Endothelial cell of umbilical vein (primary cell): ENCODE data around the gene FBXW9. TPM values are rescaled to one million over a fixed set of nuclear protein-coding genes. Genes with fewer than 3 reads are reported as not detected.

Source experiments
- Bru-seq: library from RNA; stranded (reverse); fragments of 400-500 nt; gene quantifications from one replicate; lab custom pipeline; 2021; lab: Mats Ljungman, UMichigan
- BruChase-seq, 2 experiments: library from RNA; stranded (reverse); fragments of 400-500 nt; gene quantifications; one replicate each; lab custom pipeline; 2021; lab: Mats Ljungman, UMichigan
- BruUV-seq: library from RNA; stranded (reverse); fragments of 400-500 nt; replicated peaks from 2 replicates; lab custom pipeline; 2021; lab: Mats Ljungman, UMichigan
- CTCF ChIA-PET: fragments of 300-600, 350-600 bp; sonication (Branson Sonifier 250); formaldehyde crosslinking; loops from one replicate; lab custom pipeline; 2021; ENCODE audit warnings: antibody characterized with exemption, inconsistent platforms; lab: Charles Lee
- POLR2A ChIA-PET: fragments of 300-600, 350-600 bp; sonication (Branson Sonifier 250); formaldehyde crosslinking; loops from one replicate; lab custom pipeline; 2021; ENCODE audit warnings: antibody characterized with exemption, inconsistent platforms; lab: Charles Lee
- DNase-seq: peaks from one replicate; pipeline ENCODE4 v3.0.0-alpha.2; 2011; ENCODE audit warnings: low read depth, low spot score
- FAIRE-seq: peaks from 2 replicates; lab custom pipeline; 2011; peaks lifted over from hg19 to GRCh38; lab: Jason Lieb, UNC
- H2AFZ ChIP-seq: 2 replicates; pipeline ENCODE4 v1.6.0; 2012; ENCODE audit warnings: low read depth, low read length, control low read depth, inconsistent platforms
- H3K27ac ChIP-seq: 2 replicates; pipeline ENCODE4 v1.5.1; 2011; ENCODE audit warnings: low read depth, mild to moderate bottlenecking, control low read depth, low read length, moderate library complexity; ENCODE audit not compliant: insufficient read depth
- H3K27me3 ChIP-seq, 2 experiments: 2 replicates each; pipeline versions ENCODE4 v1.6.0 to v1.6.1; 2011; ENCODE audit warnings: low read length in 2 of 2, mixed read lengths in 1 of 2; ENCODE audit not compliant: control insufficient read depth in 2 of 2, insufficient read depth in 2 of 2
- H3K36me3 ChIP-seq, 2 experiments: 2 replicates in 1 of 2; 3 replicates in 1 of 2; pipeline ENCODE4 v1.5.1; 2011; ENCODE audit warnings: low read length in 2 of 2, mild to moderate bottlenecking in 1 of 2, moderate library complexity in 1 of 2; ENCODE audit not compliant: control insufficient read depth in 2 of 2, insufficient read depth in 2 of 2; ENCODE audit errors: extremely low read depth in 1 of 2
- H3K4me1 ChIP-seq: 3 replicates; pipeline ENCODE4 v1.5.1; 2011; ENCODE audit warnings: mild to moderate bottlenecking, low read length; ENCODE audit not compliant: control insufficient read depth, insufficient read depth; ENCODE audit errors: extremely low read depth
- H3K4me2 ChIP-seq: 2 replicates; pipeline ENCODE4 v1.6.1; 2011; ENCODE audit warnings: low read length, control low read depth, mixed read lengths; ENCODE audit not compliant: insufficient read depth
- H3K4me3 ChIP-seq, 3 experiments: fragments of 200-600 bp in 1 of 3; sonication (generic), shearing (Covaris generic) in 1 of 3; replicated peaks in 1 of 3; 2 replicates each; pipeline ENCODE4 v1.5.1; 2011 to 2016; ENCODE audit warnings: control low read depth in 3 of 3, low read length in 3 of 3, mild to moderate bottlenecking in 2 of 3, inconsistent platforms in 1 of 3, low read depth in 1 of 3, moderate library complexity in 1 of 3; ENCODE audit not compliant: insufficient read depth in 1 of 3
- H3K79me2 ChIP-seq: 2 replicates; pipeline ENCODE4 v1.6.0; 2012; ENCODE audit warnings: low read length, inconsistent platforms; ENCODE audit not compliant: control insufficient read depth, insufficient read depth
- H3K9ac ChIP-seq: replicated peaks from 2 replicates; pipeline ENCODE3; 2011; ENCODE audit warnings: low read length, control low read depth; ENCODE audit not compliant: insufficient read depth; ENCODE audit errors: extremely low read depth
- H3K9me1 ChIP-seq: replicated peaks from 3 replicates; pipeline ENCODE4 v1.6.0; 2011; ENCODE audit warnings: mild to moderate bottlenecking, low read length; ENCODE audit not compliant: control insufficient read depth, insufficient read depth; ENCODE audit errors: extremely low read depth
- H3K9me3 ChIP-seq: replicated peaks from 2 replicates; pipeline ENCODE4 v1.5.1; 2012; ENCODE audit warnings: low read length, inconsistent platforms; ENCODE audit not compliant: control insufficient read depth, insufficient read depth
- H4K20me1 ChIP-seq: replicated peaks from 2 replicates; pipeline ENCODE3; 2011; ENCODE audit warnings: mild to moderate bottlenecking, low read length; ENCODE audit not compliant: control insufficient read depth, insufficient read depth; ENCODE audit errors: extremely low read depth
- CTCF ChIP-seq, 2 donors: IDR thresholded peaks; 1 replicate in 1 of 2; 2 replicates in 1 of 2; pipeline ENCODE4 v1.5.1; 2011; ENCODE audit warnings: low read length in 2 of 2, mild to moderate bottlenecking in 2 of 2, moderate library complexity in 2 of 2, control low read depth in 1 of 2, inconsistent platforms in 1 of 2, low read depth in 1 of 2; ENCODE audit not compliant: insufficient read depth in 1 of 2; ENCODE audit errors: extremely low read depth in 1 of 2
- EZH2 ChIP-seq: IDR thresholded peaks from 2 replicates; pipeline ENCODE4 v1.6.1; 2012; ENCODE audit warnings: borderline replicate concordance, low read depth, mild to moderate bottlenecking, moderate library complexity, low read length, inconsistent platforms; ENCODE audit not compliant: severe bottlenecking
- FOS ChIP-seq: IDR thresholded peaks from 2 replicates; pipeline ENCODE4 v1.6.1; 2011; ENCODE audit warnings: mild to moderate bottlenecking, low read length, moderate library complexity, borderline replicate concordance; ENCODE audit not compliant: insufficient read depth
- GATA2 ChIP-seq: IDR thresholded peaks from 2 replicates; pipeline ENCODE4 v1.7.0; 2011; ENCODE audit warnings: low read depth, mild to moderate bottlenecking, moderate library complexity, mixed read lengths, low read length; ENCODE audit not compliant: insufficient read length, insufficient read depth
- JUN ChIP-seq: IDR thresholded peaks from 2 replicates; pipeline ENCODE4 v1.6.1; 2011; ENCODE audit warnings: borderline replicate concordance, low read depth; ENCODE audit not compliant: insufficient read length, insufficient read depth
- MAX ChIP-seq: IDR thresholded peaks from 2 replicates; pipeline ENCODE4 v1.6.1; 2011; ENCODE audit not compliant: insufficient read depth, insufficient read length
- MYC ChIP-seq: IDR thresholded peaks from one replicate; pipeline ENCODE4 v1.6.1; 2011; ENCODE audit warnings: mild to moderate bottlenecking, low read depth, low read length
- POLR2A ChIP-seq: IDR thresholded peaks from 2 replicates; pipeline ENCODE4 v1.6.1; 2012; ENCODE audit warnings: low read depth, mild to moderate bottlenecking, control low read depth, low read length
- POLR2AphosphoS5 ChIP-seq: IDR thresholded peaks from 2 replicates; pipeline ENCODE4 v1.6.1; 2012; ENCODE audit warnings: low read depth, mild to moderate bottlenecking, control low read depth, low read length, moderate library complexity; ENCODE audit not compliant: insufficient read depth
- dilution Hi-C: fragments of 300-500 bp; cut with MboI; formaldehyde crosslinking; loops from one replicate; pipeline ENCODE4 v1.15.0; 2019; ENCODE audit warnings: low sequenced_read_pairs; ENCODE audit not compliant: extremely low pct_ligation_motif_present
- intact Hi-C: fragments of 100-400 bp; cut with micrococcal nuclease; formaldehyde crosslinking; loops from one replicate; pipeline ENCODE4 v1.10.0; 2022
- long read RNA-seq: library from polyadenylated mRNA; stranded (forward); transcript quantifications from one replicate; pipeline ENCODE4 v2.0.0, GENCODE V29; 2021
- polyA minus RNA-seq, 3 experiments: library from RNA; depleted of rRNA, polyadenylated mRNA; stranded (reverse); fragments of >200 nt; gene quantifications; 1 replicate in 1 of 3; 2 replicates in 2 of 3; pipeline ENCODE4 v1.2.3, GENCODE V29; 2011
- polyA plus RNA-seq, 4 experiments: library from polyadenylated mRNA; depleted of rRNA in 3 of 4; stranded (reverse) in 3 of 4; unstranded in 1 of 4; fragments of >200 nt; gene quantifications; 2 replicates each; pipeline versions ENCODE4 v1.2.1 to v1.2.3, GENCODE V29; 2011 to 2012; ENCODE audit warnings: missing spikeins in 1 of 4
- total RNA-seq: library from RNA; stranded (reverse); gene quantifications from 2 replicates; pipeline ENCODE4 v1.2.3, GENCODE V29; 2021

The FBXW9 gene
- 11.6 and 12.4 TPM in 2 replicates for total RNA-seq
- 19.3 and 26.4 TPM in 2 replicates for polyA plus RNA-seq
- 12.6 and 16.6 TPM in 2 replicates for polyA plus RNA-seq (2011; cell fraction: cytosol; rRNA removed)
- 14.8 and 16.9 TPM in 2 replicates for polyA plus RNA-seq (2011; cell fraction: nucleus; rRNA removed)
- polyA plus RNA-seq (2012) = 7.5 and 10.9 TPM in 2 replicates
- 5.9 and 8.0 TPM in 2 replicates for polyA minus RNA-seq
- polyA minus RNA-seq (2011; cell fraction: cytosol; rRNA and poly(A)+ RNA removed) = 6.1 TPM
- 4.2 and 6.6 TPM in 2 replicates for polyA minus RNA-seq (2011; cell fraction: nucleus; rRNA and poly(A)+ RNA removed)
- percentile 50 among the genes with signal in this experiment for Bru-seq, nascent RNA
- BruChase-seq, experiment 1, labeled RNA remaining after a 6-hour chase = percentile 71 among the genes with signal in this experiment
- BruChase-seq, experiment 2, labeled RNA remaining after a 2-hour chase = percentile 59 among the genes with signal in this experiment
- long read RNA-seq, transcript FBXW9-201 (10 exons, 1,738 nt) = major isoform, 42 of 46 reads
- long read RNA-seq, partial matches to known transcripts = 0 of 46 reads
- long read RNA-seq, other reads (novel, unspliced or antisense) = 4 of 46 reads

- POLR2A ChIA-PET = no interaction called here
- peak within 1 kb of the TSS; percentile 64 for H3K4me2 ChIP-seq
- H2AFZ ChIP-seq = peak within 1 kb of the TSS; percentile 58
- no peaks in the 10 kb centered on the region for H3K27me3 ChIP-seq
- no peaks in the 10 kb centered on the region for H4K20me1 ChIP-seq
- no peaks in the 10 kb centered on the region for H3K79me2 ChIP-seq
- H3K9me1 ChIP-seq = no peaks in the 10 kb centered on the region
- CTCF ChIA-PET = interaction anchor here (0.9 kb wide), 1 partner anchor 70 kb away, joined by 4 read pairs; no protein-coding TSS in a partner anchor
- BruUV-seq = TSS peak; percentile 97
- peak within 1 kb of the TSS; percentile 8 to 56 (median 31) for H3K4me3 ChIP-seq
- H3K27ac ChIP-seq = peak within 1 kb of the TSS; percentile 34
- no peak for TF ChIP-seq GATA2
- TF ChIP-seq MAX = peak; percentile 86
- peak; percentile 88 for TF ChIP-seq POLR2A
- TF ChIP-seq CTCF (IDR thresholded peaks at IDR 0.05; ENCODE audit: extremely low read depth in 1 of 2, insufficient read depth in 1 of 2, low read depth in 1 of 2, low read length in 2 of 2) = no peak
- peak; percentile 41 for TF ChIP-seq MYC
- no peak for TF ChIP-seq JUN
- TF ChIP-seq FOS = no peak
- peak; percentile 96 for TF ChIP-seq POLR2AphosphoS5
- TF ChIP-seq EZH2 = no peak
- H3K4me1 ChIP-seq = peaks cover 15% of the 10 kb centered on the region
- FAIRE-seq (peak; percentile 94), DNase-seq (peak; percentile 96)
- dilution Hi-C loops (no loop called here), intact Hi-C loops (loop anchor here (1.0 kb wide), 2 partner anchors 26 to 41 kb away; partner anchors contain the start of gene GET3)
- H3K9me3 ChIP-seq = no peaks in the 10 kb centered on the region
- peak within 1 kb of the TSS; percentile 47 for H3K9ac ChIP-seq
- peaks cover 3 to 19% of the 10 kb centered on the region in 2 experiments for H3K36me3 ChIP-seq
These were observed at the start of gene FBXW9 for GRCh38 chr19:12696366-12697335. Gene FBXW9, minus strand, starts transcription at chr19:12696631. Its CDS starts 50 bp downstream, at chr19:12696581.
